ENCODE data around the gene WDR81.

The WDR81 gene

GRCh38 chr17:1779571-1780131 lies 55.1 kb downstream of the WDR81 start:
- DNase-seq (ENCODE audit: low spot score) = no peak

- no peak for DNase-seq (ENCODE audit: low spot score)
These were observed 57.7 kb downstream of the WDR81 start for GRCh38 chr17:1782171-1782567.

GRCh38 chr17:1783271-1783670 lies 58.8 kb downstream of the WDR81 start:
- no peak for DNase-seq (ENCODE audit: low spot score)

- no peak for DNase-seq (ENCODE audit: low spot score)
These were observed 59.5 kb downstream of the WDR81 start for GRCh38 chr17:1783834-1784611.

GRCh38 chr17:1785930-1786329 lies 61.4 kb downstream of the WDR81 start:
- DNase-seq (ENCODE audit: low spot score) = no peak

GRCh38 chr17:1786708-1787107 lies 62.2 kb downstream of the WDR81 start:
- no peak for DNase-seq (ENCODE audit: low spot score)

- DNase-seq (ENCODE audit: low spot score) = no peak
These were observed 62.9 kb downstream of the WDR81 start for GRCh38 chr17:1787301-1787902.

All from ecto neural progenitor cell (in vitro differentiated cells).